Activated naive CD8-positive, alpha-beta T cell (primary cell): ENCODE results near the gene ARHGEF10L.

ENCODE experiments used
- H3K27ac Mint-ChIP-seq: one replicate; pipeline ENCODE4 v1.8.0; 2021; ENCODE audit warnings: mixed read lengths
- H3K27me3 Mint-ChIP-seq: one replicate; pipeline ENCODE4 v1.8.0; 2021; ENCODE audit warnings: mixed read lengths
- H3K36me3 Mint-ChIP-seq: one replicate; pipeline ENCODE4 v1.8.0; 2021; ENCODE audit warnings: mixed read lengths
- H3K4me1 Mint-ChIP-seq: one replicate; pipeline ENCODE4 v1.8.0; 2021; ENCODE audit warnings: low read depth, mixed read lengths
- H3K4me3 Mint-ChIP-seq: one replicate; pipeline ENCODE4 v1.8.0; 2021; ENCODE audit warnings: mild to moderate bottlenecking, mixed read lengths
- H3K9me3 Mint-ChIP-seq: one replicate; pipeline ENCODE4 v1.8.0; 2021; ENCODE audit warnings: low read depth, mixed read lengths

ARHGEF10L gene

DNA sequence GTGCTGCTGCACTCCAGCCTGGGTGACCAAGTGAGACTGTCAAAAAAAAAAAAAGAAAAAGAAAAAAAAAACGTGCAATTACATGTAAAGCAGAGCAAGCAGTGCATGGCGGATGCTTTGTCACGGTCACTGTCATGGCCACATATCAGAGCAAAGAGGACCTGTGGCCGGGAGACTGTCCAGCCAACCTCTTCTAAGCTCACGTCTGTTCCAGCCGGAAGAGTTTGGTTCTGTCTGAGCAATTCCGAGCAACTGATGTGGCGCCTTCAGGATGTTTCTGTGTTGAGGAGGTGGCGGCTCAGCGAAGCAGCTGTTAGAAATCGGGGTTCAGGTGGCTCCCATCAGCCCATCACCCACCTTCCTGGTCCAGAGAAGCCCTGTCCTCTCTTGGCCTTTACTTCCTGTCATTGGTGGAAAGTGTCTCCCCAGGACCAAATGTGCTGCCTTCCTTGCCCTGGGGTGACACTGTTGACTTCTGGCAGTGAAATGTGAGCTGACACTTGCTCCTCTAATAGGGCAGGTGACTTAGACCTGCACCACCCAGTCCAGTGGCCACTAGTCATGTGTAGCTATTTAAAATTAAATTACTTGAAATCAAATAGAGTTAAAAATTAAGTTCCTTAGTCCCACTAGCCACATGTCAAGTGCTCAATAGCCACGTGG is 59.9 kb downstream of the ARHGEF10L start:
- Mint-ChIP-seq H3K4me1 (no peaks in the 10 kb centered on the region), H3K27ac (no peak overlapping the region), H3K9me3 (no peaks in the 10 kb centered on the region), H3K27me3 (peaks cover 1% of the 10 kb centered on the region), H3K36me3 (no peaks in the 10 kb centered on the region), H3K4me3 (no peak overlapping the region)

DNA sequence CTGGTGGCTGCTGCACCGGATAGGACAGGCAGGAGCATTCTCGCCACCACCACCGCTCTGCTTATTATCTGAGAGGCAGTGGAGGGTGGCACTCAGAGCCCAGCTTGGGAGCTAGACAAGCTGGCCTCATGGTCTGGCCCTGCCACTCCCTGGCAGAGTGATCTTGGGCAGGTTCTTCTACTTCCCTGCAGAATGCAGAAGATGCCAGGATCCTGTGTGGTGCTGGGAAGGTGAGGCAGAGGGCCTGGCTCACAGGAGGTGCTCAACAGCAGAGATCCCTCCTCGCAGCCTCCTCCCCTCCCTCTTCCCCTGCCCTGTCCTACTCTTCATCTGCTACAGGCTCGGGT is 60.4 kb downstream of the ARHGEF10L start:
- H3K9me3 Mint-ChIP-seq = no peaks in the 10 kb centered on the region
- no peaks in the 10 kb centered on the region for H3K36me3 Mint-ChIP-seq
- no peak overlapping the region for H3K4me3 Mint-ChIP-seq
- peaks cover 1% of the 10 kb centered on the region for H3K27me3 Mint-ChIP-seq
- no peak overlapping the region for H3K27ac Mint-ChIP-seq
- H3K4me1 Mint-ChIP-seq = no peaks in the 10 kb centered on the region

DNA sequence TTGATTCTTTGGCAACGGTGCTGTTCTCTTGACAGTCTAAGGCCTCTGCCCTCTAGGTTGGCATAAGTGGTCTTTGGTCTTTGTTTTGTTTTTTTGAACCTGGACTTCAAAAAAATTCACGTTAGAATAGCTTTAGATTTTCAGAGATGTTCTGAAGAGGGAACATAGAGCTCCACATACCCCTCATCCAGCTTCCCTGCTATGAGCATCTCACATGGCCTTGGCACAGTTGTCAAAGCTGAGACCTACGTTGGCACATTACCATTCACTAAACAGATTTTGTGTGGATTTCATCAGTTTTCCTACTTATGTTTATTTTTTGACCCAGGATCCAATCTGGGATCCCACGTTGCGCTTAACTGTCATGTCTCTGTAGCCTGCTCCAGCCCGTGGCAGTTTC is 60.8 kb downstream of the ARHGEF10L start:
- H3K36me3 Mint-ChIP-seq = no peaks in the 10 kb centered on the region
- no peak overlapping the region for H3K4me3 Mint-ChIP-seq
- H3K9me3 Mint-ChIP-seq = no peaks in the 10 kb centered on the region
- no peaks in the 10 kb centered on the region for H3K4me1 Mint-ChIP-seq
- no peak overlapping the region for H3K27ac Mint-ChIP-seq
- peaks cover 1% of the 10 kb centered on the region for H3K27me3 Mint-ChIP-seq

DNA sequence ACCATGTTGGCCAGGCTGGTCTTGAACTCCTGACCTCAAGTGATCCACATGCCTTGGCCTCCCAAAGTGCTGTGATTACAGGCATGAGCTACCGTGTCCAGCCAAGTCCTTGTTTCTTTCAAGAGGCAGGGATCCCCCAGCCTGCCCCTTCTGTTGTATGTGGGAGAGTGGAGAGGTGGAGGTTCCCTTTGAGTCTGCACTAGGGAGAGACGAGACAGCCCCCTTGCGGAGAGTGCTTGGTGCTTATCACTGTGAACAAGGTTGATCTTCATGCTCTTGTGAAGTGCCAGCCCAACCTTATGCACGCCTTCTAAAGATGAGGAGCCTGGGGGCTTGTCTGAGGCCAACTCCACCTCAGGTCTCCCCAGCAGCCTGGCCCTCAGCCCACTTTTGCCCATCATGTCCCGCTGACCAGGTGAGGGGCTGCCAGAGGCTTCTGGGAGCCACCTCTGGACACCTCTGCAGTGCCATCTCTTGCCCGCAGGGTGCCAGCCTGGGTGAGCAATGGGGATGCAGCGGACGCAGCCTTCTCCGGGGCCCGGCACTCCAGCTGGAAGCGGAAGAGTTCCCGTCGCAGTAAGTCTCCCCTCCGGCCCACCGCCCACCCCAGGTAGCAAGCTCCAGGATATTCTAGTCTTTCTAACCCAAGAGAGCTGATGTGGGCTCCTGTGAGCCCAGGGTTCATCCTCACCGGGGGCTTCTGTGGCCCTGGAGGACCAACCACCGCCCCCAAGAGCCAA is 62.3 kb downstream of the ARHGEF10L start:
- H3K27ac Mint-ChIP-seq = no peak overlapping the region
- H3K4me3 Mint-ChIP-seq = no peak overlapping the region
- no peaks in the 10 kb centered on the region for H3K36me3 Mint-ChIP-seq
- H3K9me3 Mint-ChIP-seq = no peaks in the 10 kb centered on the region
- H3K27me3 Mint-ChIP-seq = peaks cover 1% of the 10 kb centered on the region
- no peaks in the 10 kb centered on the region for H3K4me1 Mint-ChIP-seq

DNA sequence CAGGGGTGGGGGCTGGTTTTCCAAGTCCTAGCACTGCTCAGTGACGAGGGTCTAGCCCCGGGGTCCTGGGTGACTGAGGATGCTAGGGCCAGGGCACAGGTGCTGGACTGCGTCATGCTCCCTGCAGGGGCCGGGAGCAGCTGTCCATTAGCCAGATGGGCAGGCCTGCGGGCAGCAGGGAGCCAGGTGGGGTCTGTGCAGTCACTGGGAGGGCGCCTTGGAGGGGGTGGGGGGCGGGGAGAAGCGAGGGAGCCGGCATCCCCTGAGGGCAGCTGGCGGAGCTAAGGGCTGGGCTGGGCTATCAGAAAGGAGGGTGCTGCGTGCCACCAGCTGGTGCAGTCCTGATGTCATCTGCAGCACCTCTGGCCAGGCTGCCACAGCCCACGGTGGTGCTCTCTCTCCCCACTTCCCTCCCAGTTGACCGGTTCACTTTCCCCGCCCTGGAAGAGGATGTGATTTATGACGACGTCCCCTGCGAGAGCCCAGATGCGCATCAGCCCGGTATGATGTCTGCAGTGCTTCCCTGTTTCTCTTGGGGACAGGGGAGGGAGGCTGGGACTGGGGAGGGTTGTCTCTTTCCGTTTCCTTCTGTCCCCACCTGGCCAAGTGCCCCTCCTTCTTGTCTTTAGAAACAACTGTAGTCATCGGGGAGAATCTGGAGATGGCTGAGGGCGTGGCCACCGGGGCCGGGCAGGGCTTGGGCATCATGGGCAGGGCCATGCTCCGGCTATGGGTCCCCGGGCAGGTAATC is 63.8 kb downstream of the ARHGEF10L start:
- Mint-ChIP-seq H3K27me3 (peaks cover 1% of the 10 kb centered on the region), H3K4me3 (no peak overlapping the region), H3K36me3 (no peaks in the 10 kb centered on the region), H3K27ac (no peak overlapping the region), H3K9me3 (no peaks in the 10 kb centered on the region), H3K4me1 (no peaks in the 10 kb centered on the region)

DNA sequence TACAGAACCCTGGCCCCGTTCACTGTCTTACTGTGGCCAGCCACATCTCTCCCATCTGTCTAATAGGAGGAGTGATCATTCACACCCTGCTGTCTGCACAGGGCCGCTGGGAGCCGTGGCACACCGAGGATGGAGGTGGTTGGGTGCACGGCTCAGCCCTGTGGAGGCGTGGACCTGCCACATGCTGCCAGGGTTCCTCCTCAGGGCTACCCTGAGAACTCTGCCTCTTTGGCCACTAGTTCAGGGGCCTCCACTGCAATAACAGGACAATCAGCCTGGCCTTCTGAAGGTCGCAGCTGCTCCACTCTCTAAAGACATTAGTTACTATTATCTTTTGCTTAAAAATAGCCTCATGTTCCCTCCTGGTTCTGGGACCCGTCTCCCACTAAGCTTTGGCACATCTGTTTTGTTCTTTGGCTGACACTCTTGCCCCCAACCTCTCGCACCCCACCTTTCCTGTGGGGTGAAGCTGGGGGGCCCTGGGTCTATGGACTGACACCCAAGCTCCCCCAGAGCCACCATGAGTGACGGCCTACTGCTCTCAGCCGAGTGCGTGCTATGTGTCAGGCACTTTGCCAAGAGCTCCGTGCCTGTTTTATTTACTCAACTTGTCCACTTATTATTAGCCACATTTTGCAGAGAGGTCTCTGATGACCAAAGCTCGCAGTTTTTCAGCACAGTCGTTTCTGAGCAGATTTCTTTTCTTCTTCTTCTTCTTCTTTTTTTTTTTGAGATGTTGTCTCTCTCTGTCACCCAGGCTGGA is 66.3 kb downstream of the ARHGEF10L start:
- peaks cover 1% of the 10 kb centered on the region for H3K27me3 Mint-ChIP-seq
- no peaks in the 10 kb centered on the region for H3K9me3 Mint-ChIP-seq
- no peaks in the 10 kb centered on the region for H3K4me1 Mint-ChIP-seq
- no peak overlapping the region for H3K27ac Mint-ChIP-seq
- no peaks in the 10 kb centered on the region for H3K36me3 Mint-ChIP-seq
- no peak overlapping the region for H3K4me3 Mint-ChIP-seq

DNA sequence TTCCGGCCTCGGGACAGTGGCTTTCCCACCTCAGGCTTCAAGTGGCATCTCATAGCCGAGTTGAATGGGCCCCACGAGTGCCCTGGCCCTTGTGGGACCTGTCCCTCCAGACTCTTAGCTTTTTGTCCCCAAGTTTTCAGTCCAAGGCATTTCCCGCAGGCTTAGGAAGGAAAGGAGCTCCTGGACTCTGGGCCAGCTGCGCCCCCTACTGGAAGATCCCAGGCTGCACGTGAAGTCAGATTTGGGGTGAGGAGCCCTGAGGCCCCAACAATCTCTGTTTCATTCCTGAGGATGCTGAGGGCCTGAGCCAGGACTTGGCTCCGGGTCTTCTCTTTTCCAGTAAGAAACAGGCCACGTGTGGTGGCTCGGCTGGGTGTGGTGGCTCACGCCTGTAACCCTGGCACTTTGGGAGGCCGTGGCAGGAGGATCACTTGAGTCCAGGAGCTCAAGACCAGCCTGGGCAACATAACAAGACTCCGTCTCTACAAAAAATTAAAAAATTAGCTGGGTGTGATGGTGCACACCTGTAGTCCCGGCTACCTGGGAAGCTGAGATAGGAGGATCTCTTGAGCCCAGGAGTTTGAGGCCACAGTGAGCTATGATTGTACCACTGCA is 67.4 kb downstream of the ARHGEF10L start:
- Mint-ChIP-seq H3K27me3 (peaks cover 1% of the 10 kb centered on the region), H3K4me3 (no peak overlapping the region), H3K4me1 (no peaks in the 10 kb centered on the region), H3K27ac (no peak overlapping the region), H3K9me3 (no peaks in the 10 kb centered on the region), H3K36me3 (no peaks in the 10 kb centered on the region)

DNA sequence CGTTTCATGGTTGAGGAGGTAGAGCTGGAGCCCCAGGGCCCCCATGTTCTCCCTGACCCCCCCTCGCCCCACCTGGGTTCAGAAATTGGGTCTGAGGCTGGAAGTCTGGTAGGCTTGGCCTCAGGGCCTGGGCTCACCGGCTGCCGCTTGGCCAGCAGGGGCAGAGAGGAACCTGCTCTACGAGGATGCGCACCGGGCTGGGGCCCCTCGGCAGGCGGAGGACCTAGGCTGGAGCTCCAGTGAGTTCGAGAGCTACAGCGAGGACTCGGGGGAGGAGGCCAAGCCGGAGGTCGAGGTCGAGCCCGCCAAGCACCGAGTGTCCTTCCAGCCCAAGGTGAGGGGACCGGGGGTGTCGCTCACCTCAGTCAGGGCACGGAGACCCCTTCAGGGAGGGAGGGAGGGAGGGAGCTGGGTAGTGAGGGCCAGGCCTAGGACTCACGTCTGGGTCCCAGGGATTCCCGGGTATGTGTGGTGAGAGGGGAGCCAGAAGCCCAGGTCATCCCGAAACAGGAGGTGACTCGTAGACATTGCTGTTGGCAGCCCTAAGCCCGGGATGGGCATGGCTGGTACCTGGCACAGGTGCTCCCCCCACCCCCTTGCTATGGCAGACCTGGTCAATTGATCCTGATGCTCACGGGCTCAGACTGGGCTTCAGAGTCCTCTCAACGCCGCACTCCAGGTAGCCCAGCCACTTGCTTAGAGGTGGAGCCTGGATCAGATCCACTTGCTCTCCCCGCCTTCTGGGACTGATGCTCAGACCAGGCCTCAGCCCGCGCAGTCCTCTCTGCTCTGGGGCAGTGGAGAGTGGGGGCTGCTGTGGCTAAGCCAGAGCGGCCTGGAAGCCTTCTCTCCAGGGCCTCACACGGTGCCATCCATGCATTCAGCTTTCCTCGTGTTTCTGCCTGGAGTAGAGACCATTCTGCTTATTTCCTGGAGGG is 68.4 kb downstream of the ARHGEF10L start:
- no peaks in the 10 kb centered on the region for H3K27me3 Mint-ChIP-seq
- no peak overlapping the region for H3K27ac Mint-ChIP-seq
- H3K36me3 Mint-ChIP-seq = no peaks in the 10 kb centered on the region
- H3K4me1 Mint-ChIP-seq = no peaks in the 10 kb centered on the region
- no peak overlapping the region for H3K4me3 Mint-ChIP-seq
- H3K9me3 Mint-ChIP-seq = no peaks in the 10 kb centered on the region

DNA sequence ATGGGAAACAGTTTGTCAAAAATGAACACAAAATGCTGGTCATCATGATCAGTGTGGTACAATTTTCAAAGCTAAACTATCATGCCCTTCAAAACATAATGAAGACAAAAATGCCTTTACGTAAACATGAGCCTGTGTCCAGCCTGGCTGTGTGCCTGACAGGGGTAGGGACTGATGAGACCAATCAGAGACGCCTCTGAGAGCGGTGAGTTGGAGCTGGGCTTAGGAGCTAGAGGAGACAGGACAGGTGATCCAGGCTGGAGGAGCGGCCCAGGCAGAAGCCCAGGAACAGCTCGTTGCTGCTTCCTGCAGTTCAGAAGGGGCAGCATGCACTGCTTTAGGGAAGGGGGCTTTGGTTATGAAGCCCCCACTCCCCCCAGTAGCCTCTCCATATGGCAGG is 70.0 kb downstream of the ARHGEF10L start:
- no peaks in the 10 kb centered on the region for H3K4me1 Mint-ChIP-seq
- H3K9me3 Mint-ChIP-seq = no peaks in the 10 kb centered on the region
- H3K27ac Mint-ChIP-seq = no peak overlapping the region

DNA sequence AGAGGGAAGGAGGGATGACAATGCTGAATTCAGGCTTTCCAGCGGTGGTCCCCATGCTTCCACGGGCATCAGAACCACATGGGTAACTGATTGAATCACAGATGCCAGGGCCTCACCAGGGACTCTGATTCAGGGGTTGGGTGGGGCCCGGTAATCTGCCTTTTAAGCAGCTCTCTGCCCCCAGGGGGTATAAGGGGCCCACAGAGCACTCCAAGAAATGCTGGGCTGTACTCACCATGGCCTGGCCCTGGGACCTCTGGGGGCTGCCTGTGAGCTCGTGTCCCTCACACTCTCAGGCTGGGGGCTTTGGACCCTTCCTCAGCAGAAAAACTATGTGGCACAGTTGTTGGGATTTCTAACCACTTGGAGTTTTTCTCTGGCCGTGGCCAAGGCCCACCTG is 70.6 kb downstream of the ARHGEF10L start:
- H3K4me3 Mint-ChIP-seq = no peak overlapping the region
- no peaks in the 10 kb centered on the region for H3K36me3 Mint-ChIP-seq
- H3K27me3 Mint-ChIP-seq = no peaks in the 10 kb centered on the region
- H3K9me3 Mint-ChIP-seq = no peaks in the 10 kb centered on the region
- H3K4me1 Mint-ChIP-seq = no peaks in the 10 kb centered on the region
- H3K27ac Mint-ChIP-seq = no peak overlapping the region

More for the DNA sequence above, 70.0 kb downstream of the ARHGEF10L start:
- Mint-ChIP-seq H3K27me3 (no peaks in the 10 kb centered on the region), H3K4me3 (no peak overlapping the region), H3K36me3 (no peaks in the 10 kb centered on the region)

DNA sequence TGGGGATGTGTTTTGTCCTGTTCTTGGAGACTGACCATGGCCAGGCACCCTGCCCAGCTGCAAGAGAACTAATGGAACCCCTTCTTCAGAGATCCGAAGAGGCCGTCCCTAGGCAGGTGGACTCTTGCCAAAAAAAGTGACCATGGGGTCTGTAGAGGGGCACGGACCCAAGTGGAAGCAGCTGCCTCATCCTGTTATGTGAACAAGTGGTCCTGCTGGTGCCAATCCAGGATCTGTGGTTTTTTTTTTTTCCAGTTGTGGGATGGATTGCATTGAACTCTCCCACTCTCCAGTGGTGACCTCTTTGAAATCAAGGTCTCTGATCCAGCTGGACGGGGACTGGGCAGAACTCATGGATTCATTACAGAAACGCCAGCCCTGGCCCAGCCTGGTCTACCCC is 71.2 kb downstream of the ARHGEF10L start:
- Mint-ChIP-seq H3K4me3 (no peak overlapping the region), H3K27me3 (no peaks in the 10 kb centered on the region)

DNA sequence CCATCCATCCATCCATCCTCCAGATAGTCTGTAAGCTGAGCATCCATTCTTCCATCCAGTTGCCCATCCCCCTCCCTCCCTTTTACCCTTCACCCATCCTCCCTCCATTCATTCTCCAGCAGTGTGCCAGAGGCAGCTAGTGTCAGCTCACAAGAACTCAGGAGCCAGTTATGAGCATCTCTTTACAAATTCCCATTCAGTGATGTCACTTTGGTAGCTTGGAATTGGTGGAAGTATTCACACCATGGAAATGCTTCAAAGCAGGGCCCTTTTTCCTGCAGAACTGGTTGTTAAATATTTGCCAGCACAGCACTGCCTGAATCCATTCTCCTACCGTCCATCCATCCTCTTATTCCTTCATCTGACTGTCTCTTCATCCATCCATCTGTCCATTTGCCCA is 72.5 kb downstream of the ARHGEF10L start:
- H3K27ac Mint-ChIP-seq = no peak overlapping the region
- no peaks in the 10 kb centered on the region for H3K9me3 Mint-ChIP-seq
- H3K4me3 Mint-ChIP-seq = no peak overlapping the region
- no peaks in the 10 kb centered on the region for H3K4me1 Mint-ChIP-seq
- H3K27me3 Mint-ChIP-seq = no peaks in the 10 kb centered on the region
- H3K36me3 Mint-ChIP-seq = no peaks in the 10 kb centered on the region

More for the DNA sequence above, 71.2 kb downstream of the ARHGEF10L start:
- Mint-ChIP-seq H3K4me1 (no peaks in the 10 kb centered on the region), H3K27ac (no peak overlapping the region), H3K9me3 (no peaks in the 10 kb centered on the region), H3K36me3 (no peaks in the 10 kb centered on the region)

DNA sequence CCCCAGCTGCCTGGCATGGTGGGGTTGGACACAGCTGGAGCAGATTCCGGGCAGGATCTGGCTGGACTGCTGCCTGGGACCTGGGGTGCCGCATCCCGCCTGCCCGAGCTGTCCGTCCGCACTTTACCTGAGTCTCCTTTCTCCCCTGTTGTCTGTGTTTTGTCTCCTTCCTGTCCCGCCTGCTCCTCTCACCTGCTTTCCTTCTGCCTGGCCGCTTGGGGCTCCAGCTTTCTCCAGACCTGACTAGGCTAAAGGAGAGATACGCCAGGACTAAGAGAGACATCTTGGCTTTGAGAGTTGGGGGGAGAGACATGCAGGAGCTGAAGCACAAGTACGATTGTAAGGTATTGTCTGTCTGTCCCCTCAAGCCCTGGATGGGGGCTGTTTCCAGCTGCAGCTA is 73.3 kb downstream of the ARHGEF10L start:
- no peak overlapping the region for H3K4me3 Mint-ChIP-seq

DNA sequence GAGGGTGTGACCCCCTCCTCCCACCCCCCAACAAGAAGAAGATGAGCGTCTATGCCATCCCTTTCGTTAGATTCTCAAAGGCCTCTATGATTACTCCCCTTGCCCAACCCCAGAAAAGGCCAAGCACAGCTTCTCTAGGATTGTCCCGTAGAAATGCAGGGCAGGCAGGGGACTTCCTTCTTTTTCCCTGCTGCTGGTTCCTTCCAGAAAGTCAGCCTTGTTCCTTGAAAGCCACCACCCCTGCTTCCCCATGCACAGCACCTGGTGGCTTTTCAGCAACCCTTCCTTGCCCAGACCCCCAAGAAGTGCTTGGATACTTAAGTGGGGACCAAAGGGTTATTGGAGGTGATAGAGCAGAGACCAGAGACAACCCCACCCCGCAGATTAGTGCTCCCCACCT is 75.1 kb downstream of the ARHGEF10L start:
- Mint-ChIP-seq H3K27me3 (no peaks in the 10 kb centered on the region), H3K36me3 (no peaks in the 10 kb centered on the region), H3K27ac (no peak overlapping the region), H3K9me3 (no peaks in the 10 kb centered on the region), H3K4me3 (no peak overlapping the region), H3K4me1 (no peaks in the 10 kb centered on the region)

More for the DNA sequence above, 73.3 kb downstream of the ARHGEF10L start:
- Mint-ChIP-seq H3K27ac (no peak overlapping the region), H3K27me3 (no peaks in the 10 kb centered on the region), H3K4me1 (no peaks in the 10 kb centered on the region), H3K9me3 (no peaks in the 10 kb centered on the region), H3K36me3 (no peaks in the 10 kb centered on the region)
